Measurements from ENCODE around the gene NBPF3. TPM values are rescaled to one million over a fixed set of nuclear protein-coding genes. Genes with fewer than 3 reads are reported as not detected.

Gene NBPF3
- total and polyA plus RNA-seq, 2 donors (not counting 3 experiments of a cell fraction or from before 2014, with no cell fraction given) = 3.3 to 6.5 TPM

DNA sequence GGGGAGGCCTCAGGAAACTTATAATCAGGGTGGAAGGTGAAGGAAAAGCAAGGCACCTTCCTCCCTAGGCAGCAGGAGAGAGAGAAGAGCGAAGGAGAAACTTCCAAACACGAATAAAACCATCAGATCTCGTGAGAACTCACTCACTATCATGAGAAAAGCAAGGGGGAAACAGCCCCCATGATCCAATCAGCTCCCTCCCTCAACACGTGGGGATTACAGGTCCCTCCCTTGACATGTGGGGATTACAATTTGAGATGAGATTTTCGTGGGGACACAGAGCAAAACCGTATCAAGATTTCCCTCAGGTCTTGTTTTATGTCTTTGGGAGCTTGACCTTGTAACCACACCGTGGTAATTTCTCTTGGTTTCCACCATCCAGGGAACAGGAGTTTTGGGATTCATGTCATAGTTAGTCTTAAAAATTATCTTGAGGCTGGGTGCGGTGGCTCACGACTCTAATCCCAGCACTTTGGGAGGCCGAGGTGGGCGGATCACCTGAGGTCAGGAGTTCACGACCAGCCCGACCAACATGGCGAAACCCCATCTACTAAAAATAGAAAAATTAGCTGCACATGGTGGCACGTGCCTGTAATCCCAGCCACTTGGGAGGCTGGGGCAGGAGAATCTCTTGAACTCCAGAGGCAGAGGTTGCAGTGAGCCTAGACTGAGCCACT is 47.2 kb upstream of the NBPF3 start:
- Histone ChIP-seq H3K36me3 (ENCODE audit: control insufficient read depth in 2 of 2, extremely low read depth in 1 of 2, insufficient read depth in 2 of 2, low read length in 2 of 2) (no peaks in the 10 kb centered on the region), H3K9me1 (replicated peaks; ENCODE audit: control insufficient read depth, extremely low read depth, insufficient read depth, low read length) (no peaks in the 10 kb centered on the region), H3K4me1 (ENCODE audit: control insufficient read depth, extremely low read depth, insufficient read depth, low read length) (peaks cover 5% of the 10 kb centered on the region), H3K4me3 (replicated peaks in 1 of 3; ENCODE audit: insufficient read depth in 1 of 3, low read depth in 1 of 3, low read length in 3 of 3) (no peak overlapping the region), H3K79me2 (ENCODE audit: control insufficient read depth, insufficient read depth, low read length) (no peaks in the 10 kb centered on the region), H2AFZ (ENCODE audit: low read depth, low read length) (no peak overlapping the region), H3K4me2 (ENCODE audit: insufficient read depth, low read length) (no peak overlapping the region), H3K9ac (replicated peaks; ENCODE audit: extremely low read depth, insufficient read depth, low read length) (no peak overlapping the region), H4K20me1 (replicated peaks; ENCODE audit: control insufficient read depth, extremely low read depth, insufficient read depth, low read length) (no peaks in the 10 kb centered on the region), H3K27ac (ENCODE audit: insufficient read depth, low read depth, low read length) (no peak overlapping the region), H3K27me3 (ENCODE audit: control insufficient read depth in 2 of 2, insufficient read depth in 2 of 2, low read length in 2 of 2) (peaks cover 0 to 2% of the 10 kb centered on the region in 2 experiments), H3K9me3 (replicated peaks; ENCODE audit: control insufficient read depth, insufficient read depth, low read length) (no peaks in the 10 kb centered on the region)
- ChIA-PET CTCF (interaction anchor here (3.1 kb wide), 1 partner anchor 23 kb away, joined by 9 read pairs; no protein-coding TSS in a partner anchor), POLR2A (no interaction called here)
- TF ChIP-seq FOS (IDR thresholded peaks at IDR 0.05; ENCODE audit: borderline replicate concordance, insufficient read depth, low read length) (no peak), MYC (IDR thresholded peaks at IDR 0.05; ENCODE audit: low read depth, low read length) (no peak), POLR2A (IDR thresholded peaks at IDR 0.05; ENCODE audit: low read depth, low read length) (no peak), POLR2AphosphoS5 (IDR thresholded peaks at IDR 0.05; ENCODE audit: insufficient read depth, low read depth, low read length) (no peak), JUN (IDR thresholded peaks at IDR 0.05; ENCODE audit: borderline replicate concordance, insufficient read depth, insufficient read length, low read depth) (no peak)
- TF ChIP-seq, protein P1, sequence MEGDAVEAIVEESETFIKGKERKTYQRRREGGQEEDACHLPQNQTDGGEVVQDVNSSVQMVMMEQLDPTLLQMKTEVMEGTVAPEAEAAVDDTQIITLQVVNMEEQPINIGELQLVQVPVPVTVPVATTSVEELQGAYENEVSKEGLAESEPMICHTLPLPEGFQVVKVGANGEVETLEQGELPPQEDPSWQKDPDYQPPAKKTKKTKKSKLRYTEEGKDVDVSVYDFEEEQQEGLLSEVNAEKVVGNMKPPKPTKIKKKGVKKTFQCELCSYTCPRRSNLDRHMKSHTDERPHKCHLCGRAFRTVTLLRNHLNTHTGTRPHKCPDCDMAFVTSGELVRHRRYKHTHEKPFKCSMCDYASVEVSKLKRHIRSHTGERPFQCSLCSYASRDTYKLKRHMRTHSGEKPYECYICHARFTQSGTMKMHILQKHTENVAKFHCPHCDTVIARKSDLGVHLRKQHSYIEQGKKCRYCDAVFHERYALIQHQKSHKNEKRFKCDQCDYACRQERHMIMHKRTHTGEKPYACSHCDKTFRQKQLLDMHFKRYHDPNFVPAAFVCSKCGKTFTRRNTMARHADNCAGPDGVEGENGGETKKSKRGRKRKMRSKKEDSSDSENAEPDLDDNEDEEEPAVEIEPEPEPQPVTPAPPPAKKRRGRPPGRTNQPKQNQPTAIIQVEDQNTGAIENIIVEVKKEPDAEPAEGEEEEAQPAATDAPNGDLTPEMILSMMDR (IDR thresholded peaks at IDR 0.05; ENCODE audit: extremely low read depth in 1 of 2, insufficient read depth in 1 of 2, low read depth in 1 of 2, low read length in 2 of 2) = no peak
- TF ChIP-seq, protein P2, sequence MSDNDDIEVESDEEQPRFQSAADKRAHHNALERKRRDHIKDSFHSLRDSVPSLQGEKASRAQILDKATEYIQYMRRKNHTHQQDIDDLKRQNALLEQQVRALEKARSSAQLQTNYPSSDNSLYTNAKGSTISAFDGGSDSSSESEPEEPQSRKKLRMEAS (IDR thresholded peaks at IDR 0.05; ENCODE audit: insufficient read depth, insufficient read length) = no peak
- FAIRE-seq (no peak), DNase-seq (ENCODE audit: low read depth, low spot score) (no peak)
- dilution Hi-C loops (cut with MboI; ENCODE audit: extremely low pct_ligation_motif_present, low sequenced_read_pairs) (no loop called here), intact Hi-C loops (cut with micrococcal nuclease) (no loop called here)
- no TSS peak for BruUV-seq (replicated peaks)
